Posterior cingulate gyrus (tissue), 11 donors: Measurements from ENCODE around the gene RHBDD3.
A peak's percentile ranks its signal among the peaks of the same experiment; 100 is the strongest.

Experiments
- DNase-seq, 10 donors: peaks; one replicate each; pipeline versions ENCODE4 v3.0.0 to v3.0.0-alpha.2; 2020 to 2021; ENCODE audit warnings: mixed read lengths in 3 of 10
- intact Hi-C: fragments of 100-400 bp; cut with DNase I; formaldehyde crosslinking; loops from one replicate; pipeline ENCODE4 v1.15.1; 2023

RHBDD3 gene

GRCh38 chr22:29257751-29258181 is 10.0 kb downstream of the RHBDD3 start:
- peak in 1 of 10 donors; percentile 75 for DNase-seq
- intact Hi-C loops = no loop called here

GRCh38 chr22:29256606-29257325 is 11.0 kb downstream of the RHBDD3 start:
- intact Hi-C loops = no loop called here
- DNase-seq = peak in 1 of 10 donors; percentile 69

GRCh38 chr22:29255064-29255621 is 12.6 kb downstream of the RHBDD3 start:
- intact Hi-C loops = no loop called here
- peak in 1 of 10 donors; percentile 61 for DNase-seq

GRCh38 chr22:29254286-29254660 is 13.5 kb downstream of the RHBDD3 start:
- DNase-seq = peak in 2 of 10 donors; percentile 24 to 27
- intact Hi-C loops = no loop called here

- intact Hi-C loops = no loop called here
- DNase-seq = peak in 2 of 10 donors; percentile 47 to 63
Measured at GRCh38 chr22:29253561-29254285, 14.1 kb downstream of the RHBDD3 start.

GRCh38 chr22:29251981-29252911 is 15.5 kb downstream of the RHBDD3 start:
- intact Hi-C loops = no loop called here
- DNase-seq = peak in 2 of 10 donors; percentile 59 to 73

GRCh38 chr22:29251265-29251664 is 16.5 kb downstream of the RHBDD3 start:
- DNase-seq = no peak
- intact Hi-C loops = no loop called here

- intact Hi-C loops = loop anchor here (10.0 kb wide), 1 partner anchor 393 kb away; no protein-coding TSS in a partner anchor
- peak in 1 of 10 donors; percentile 59 for DNase-seq
Measured at GRCh38 chr22:29247891-29248290, 19.9 kb downstream of the RHBDD3 start.

- intact Hi-C loops = loop anchor here (1.0 to 10.0 kb wide), 2 partner anchors 391 to 646 kb away; no protein-coding TSS in a partner anchor
- DNase-seq = peak; percentile 48 to 96 (median 81)
Measured at GRCh38 chr22:29245626-29246385, 22.0 kb downstream of the RHBDD3 start.

- no peak for DNase-seq
- intact Hi-C loops = loop anchor here (1.0 to 10.0 kb wide), 2 partner anchors 390 to 645 kb away; no protein-coding TSS in a partner anchor
Measured at GRCh38 chr22:29244785-29245625, 22.8 kb downstream of the RHBDD3 start.

GRCh38 chr22:29243874-29244446 is 23.8 kb downstream of the RHBDD3 start:
- intact Hi-C loops = loop anchor here (10.0 kb wide), 1 partner anchor 389 kb away; no protein-coding TSS in a partner anchor
- peak in 1 of 10 donors; percentile 4 for DNase-seq

GRCh38 chr22:29240481-29240880 is 27.3 kb downstream of the RHBDD3 start:
- peak in 1 of 10 donors; percentile 6 for DNase-seq
- intact Hi-C loops = loop anchor here (10.0 kb wide), 1 partner anchor 386 kb away; no protein-coding TSS in a partner anchor

GRCh38 chr22:29233277-29233877 is 34.4 kb downstream of the RHBDD3 start:
- peak in 1 of 10 donors; percentile 14 for DNase-seq
- intact Hi-C loops = no loop called here

- peak in 1 of 10 donors; percentile 83 for DNase-seq
- intact Hi-C loops = no loop called here
Measured at GRCh38 chr22:29231971-29232959, 35.5 kb downstream of the RHBDD3 start.

- intact Hi-C loops = no loop called here
- DNase-seq = peak in 1 of 10 donors; percentile 61
Measured at GRCh38 chr22:29230972-29231875, 36.6 kb downstream of the RHBDD3 start.
